ENCODE results near the gene EAF1.
"Not testable (repeated sequence)": the region's sequence is repeated elsewhere in the genome, so short reads cannot be mapped to it uniquely, and the experiment has no call there.

DNA sequence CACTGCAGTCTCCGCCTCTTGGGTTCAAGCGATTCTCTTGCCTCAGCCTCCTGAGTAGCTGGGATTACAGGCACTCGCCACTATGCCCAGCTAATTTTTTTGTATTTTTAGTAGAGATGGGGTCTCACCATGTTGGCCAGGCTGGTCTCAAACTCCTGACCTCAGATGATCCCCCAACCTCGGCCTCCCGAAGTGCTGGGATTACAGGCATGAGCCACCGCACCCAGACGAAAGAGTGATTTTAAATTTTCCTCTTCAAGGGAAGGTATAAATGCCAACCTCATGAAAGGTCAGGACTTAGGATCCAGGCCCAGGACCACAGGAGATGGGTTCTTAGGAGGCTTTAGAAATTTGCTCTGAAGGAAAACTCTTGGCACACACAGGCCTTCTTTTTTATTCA lies 16.4 kb upstream of the EAF1 start:
- not testable (repeated sequence) for TF ChIP-seq TEAD4 (IDR thresholded peaks at IDR 0.05; ENCODE audit: low read depth, low read length); POLR2AphosphoS5 (IDR thresholded peaks at IDR 0.05; ENCODE audit: low read depth, low read length); CHD2 (IDR thresholded peaks at IDR 0.05; ENCODE audit: low read length); ZNF274 (IDR thresholded peaks at IDR 0.05; ENCODE audit: borderline replicate concordance, extremely low read depth, low read length); YY1 (IDR thresholded peaks at IDR 0.05; ENCODE audit: low read depth, low read length); EZH2 (IDR thresholded peaks at IDR 0.05; ENCODE audit: low read depth, low read length, severe bottlenecking)
- TF ChIP-seq, protein P1, sequence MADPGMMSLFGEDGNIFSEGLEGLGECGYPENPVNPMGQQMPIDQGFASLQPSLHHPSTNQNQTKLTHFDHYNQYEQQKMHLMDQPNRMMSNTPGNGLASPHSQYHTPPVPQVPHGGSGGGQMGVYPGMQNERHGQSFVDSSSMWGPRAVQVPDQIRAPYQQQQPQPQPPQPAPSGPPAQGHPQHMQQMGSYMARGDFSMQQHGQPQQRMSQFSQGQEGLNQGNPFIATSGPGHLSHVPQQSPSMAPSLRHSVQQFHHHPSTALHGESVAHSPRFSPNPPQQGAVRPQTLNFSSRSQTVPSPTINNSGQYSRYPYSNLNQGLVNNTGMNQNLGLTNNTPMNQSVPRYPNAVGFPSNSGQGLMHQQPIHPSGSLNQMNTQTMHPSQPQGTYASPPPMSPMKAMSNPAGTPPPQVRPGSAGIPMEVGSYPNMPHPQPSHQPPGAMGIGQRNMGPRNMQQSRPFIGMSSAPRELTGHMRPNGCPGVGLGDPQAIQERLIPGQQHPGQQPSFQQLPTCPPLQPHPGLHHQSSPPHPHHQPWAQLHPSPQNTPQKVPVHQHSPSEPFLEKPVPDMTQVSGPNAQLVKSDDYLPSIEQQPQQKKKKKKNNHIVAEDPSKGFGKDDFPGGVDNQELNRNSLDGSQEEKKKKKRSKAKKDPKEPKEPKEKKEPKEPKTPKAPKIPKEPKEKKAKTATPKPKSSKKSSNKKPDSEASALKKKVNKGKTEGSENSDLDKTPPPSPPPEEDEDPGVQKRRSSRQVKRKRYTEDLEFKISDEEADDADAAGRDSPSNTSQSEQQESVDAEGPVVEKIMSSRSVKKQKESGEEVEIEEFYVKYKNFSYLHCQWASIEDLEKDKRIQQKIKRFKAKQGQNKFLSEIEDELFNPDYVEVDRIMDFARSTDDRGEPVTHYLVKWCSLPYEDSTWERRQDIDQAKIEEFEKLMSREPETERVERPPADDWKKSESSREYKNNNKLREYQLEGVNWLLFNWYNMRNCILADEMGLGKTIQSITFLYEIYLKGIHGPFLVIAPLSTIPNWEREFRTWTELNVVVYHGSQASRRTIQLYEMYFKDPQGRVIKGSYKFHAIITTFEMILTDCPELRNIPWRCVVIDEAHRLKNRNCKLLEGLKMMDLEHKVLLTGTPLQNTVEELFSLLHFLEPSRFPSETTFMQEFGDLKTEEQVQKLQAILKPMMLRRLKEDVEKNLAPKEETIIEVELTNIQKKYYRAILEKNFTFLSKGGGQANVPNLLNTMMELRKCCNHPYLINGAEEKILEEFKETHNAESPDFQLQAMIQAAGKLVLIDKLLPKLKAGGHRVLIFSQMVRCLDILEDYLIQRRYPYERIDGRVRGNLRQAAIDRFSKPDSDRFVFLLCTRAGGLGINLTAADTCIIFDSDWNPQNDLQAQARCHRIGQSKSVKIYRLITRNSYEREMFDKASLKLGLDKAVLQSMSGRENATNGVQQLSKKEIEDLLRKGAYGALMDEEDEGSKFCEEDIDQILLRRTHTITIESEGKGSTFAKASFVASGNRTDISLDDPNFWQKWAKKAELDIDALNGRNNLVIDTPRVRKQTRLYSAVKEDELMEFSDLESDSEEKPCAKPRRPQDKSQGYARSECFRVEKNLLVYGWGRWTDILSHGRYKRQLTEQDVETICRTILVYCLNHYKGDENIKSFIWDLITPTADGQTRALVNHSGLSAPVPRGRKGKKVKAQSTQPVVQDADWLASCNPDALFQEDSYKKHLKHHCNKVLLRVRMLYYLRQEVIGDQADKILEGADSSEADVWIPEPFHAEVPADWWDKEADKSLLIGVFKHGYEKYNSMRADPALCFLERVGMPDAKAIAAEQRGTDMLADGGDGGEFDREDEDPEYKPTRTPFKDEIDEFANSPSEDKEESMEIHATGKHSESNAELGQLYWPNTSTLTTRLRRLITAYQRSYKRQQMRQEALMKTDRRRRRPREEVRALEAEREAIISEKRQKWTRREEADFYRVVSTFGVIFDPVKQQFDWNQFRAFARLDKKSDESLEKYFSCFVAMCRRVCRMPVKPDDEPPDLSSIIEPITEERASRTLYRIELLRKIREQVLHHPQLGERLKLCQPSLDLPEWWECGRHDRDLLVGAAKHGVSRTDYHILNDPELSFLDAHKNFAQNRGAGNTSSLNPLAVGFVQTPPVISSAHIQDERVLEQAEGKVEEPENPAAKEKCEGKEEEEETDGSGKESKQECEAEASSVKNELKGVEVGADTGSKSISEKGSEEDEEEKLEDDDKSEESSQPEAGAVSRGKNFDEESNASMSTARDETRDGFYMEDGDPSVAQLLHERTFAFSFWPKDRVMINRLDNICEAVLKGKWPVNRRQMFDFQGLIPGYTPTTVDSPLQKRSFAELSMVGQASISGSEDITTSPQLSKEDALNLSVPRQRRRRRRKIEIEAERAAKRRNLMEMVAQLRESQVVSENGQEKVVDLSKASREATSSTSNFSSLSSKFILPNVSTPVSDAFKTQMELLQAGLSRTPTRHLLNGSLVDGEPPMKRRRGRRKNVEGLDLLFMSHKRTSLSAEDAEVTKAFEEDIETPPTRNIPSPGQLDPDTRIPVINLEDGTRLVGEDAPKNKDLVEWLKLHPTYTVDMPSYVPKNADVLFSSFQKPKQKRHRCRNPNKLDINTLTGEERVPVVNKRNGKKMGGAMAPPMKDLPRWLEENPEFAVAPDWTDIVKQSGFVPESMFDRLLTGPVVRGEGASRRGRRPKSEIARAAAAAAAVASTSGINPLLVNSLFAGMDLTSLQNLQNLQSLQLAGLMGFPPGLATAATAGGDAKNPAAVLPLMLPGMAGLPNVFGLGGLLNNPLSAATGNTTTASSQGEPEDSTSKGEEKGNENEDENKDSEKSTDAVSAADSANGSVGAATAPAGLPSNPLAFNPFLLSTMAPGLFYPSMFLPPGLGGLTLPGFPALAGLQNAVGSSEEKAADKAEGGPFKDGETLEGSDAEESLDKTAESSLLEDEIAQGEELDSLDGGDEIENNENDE (IDR thresholded peaks at IDR 0.05; ENCODE audit: insufficient replicate concordance, low read length), result not testable (repeated sequence)
- TF ChIP-seq, protein P2, sequence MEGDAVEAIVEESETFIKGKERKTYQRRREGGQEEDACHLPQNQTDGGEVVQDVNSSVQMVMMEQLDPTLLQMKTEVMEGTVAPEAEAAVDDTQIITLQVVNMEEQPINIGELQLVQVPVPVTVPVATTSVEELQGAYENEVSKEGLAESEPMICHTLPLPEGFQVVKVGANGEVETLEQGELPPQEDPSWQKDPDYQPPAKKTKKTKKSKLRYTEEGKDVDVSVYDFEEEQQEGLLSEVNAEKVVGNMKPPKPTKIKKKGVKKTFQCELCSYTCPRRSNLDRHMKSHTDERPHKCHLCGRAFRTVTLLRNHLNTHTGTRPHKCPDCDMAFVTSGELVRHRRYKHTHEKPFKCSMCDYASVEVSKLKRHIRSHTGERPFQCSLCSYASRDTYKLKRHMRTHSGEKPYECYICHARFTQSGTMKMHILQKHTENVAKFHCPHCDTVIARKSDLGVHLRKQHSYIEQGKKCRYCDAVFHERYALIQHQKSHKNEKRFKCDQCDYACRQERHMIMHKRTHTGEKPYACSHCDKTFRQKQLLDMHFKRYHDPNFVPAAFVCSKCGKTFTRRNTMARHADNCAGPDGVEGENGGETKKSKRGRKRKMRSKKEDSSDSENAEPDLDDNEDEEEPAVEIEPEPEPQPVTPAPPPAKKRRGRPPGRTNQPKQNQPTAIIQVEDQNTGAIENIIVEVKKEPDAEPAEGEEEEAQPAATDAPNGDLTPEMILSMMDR (IDR thresholded peaks at IDR 0.05; ENCODE audit: control extremely low read depth in 1 of 3, insufficient read depth in 1 of 3, low read depth in 1 of 3, low read length in 3 of 3), result not testable (repeated sequence)
- TF ChIP-seq, protein P3, sequence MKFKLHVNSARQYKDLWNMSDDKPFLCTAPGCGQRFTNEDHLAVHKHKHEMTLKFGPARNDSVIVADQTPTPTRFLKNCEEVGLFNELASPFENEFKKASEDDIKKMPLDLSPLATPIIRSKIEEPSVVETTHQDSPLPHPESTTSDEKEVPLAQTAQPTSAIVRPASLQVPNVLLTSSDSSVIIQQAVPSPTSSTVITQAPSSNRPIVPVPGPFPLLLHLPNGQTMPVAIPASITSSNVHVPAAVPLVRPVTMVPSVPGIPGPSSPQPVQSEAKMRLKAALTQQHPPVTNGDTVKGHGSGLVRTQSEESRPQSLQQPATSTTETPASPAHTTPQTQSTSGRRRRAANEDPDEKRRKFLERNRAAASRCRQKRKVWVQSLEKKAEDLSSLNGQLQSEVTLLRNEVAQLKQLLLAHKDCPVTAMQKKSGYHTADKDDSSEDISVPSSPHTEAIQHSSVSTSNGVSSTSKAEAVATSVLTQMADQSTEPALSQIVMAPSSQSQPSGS (IDR thresholded peaks at IDR 0.05; ENCODE audit: low read length), result not testable (repeated sequence)

All from H1 (cell line).